Smooth muscle cell (in vitro differentiated cells): ENCODE results near the gene FBXL16. TPM values are rescaled to one million over a fixed set of nuclear protein-coding genes. Genes with fewer than 3 reads are reported as not detected.

Experiments
- DNase-seq: peaks from one replicate; lab custom pipeline; 2025; ENCODE audit not compliant: unreplicated experiment; lab: John Stamatoyannopoulos, UW
- H2AFZ ChIP-seq: fragments of 200-600 bp; sonication (generic); 2 replicates; pipeline ENCODE4 v1.6.0; 2016; ENCODE audit warnings: antibody characterized with exemption, low read depth, mild to moderate bottlenecking
- H3F3A ChIP-seq: fragments of 200-600 bp; sonication (generic); 2 replicates; pipeline ENCODE4 v1.6.0; 2017; ENCODE audit warnings: antibody characterized with exemption, low read depth
- H3K27ac ChIP-seq: fragments of 200-600 bp; sonication (generic); 2 replicates; pipeline ENCODE4 v1.5.1; 2016; ENCODE audit warnings: low read depth, mild to moderate bottlenecking
- H3K27me3 ChIP-seq: fragments of 200-600 bp; sonication (generic); 2 replicates; pipeline ENCODE4 v1.6.1; 2016; ENCODE audit warnings: low read depth, mild to moderate bottlenecking
- H3K36me3 ChIP-seq: fragments of 200-600 bp; sonication (generic); 2 replicates; pipeline ENCODE4 v1.5.1; 2016; ENCODE audit warnings: low read depth
- H3K4me1 ChIP-seq: fragments of 200-600 bp; sonication (generic); 2 replicates; pipeline ENCODE4 v1.5.1; 2016; ENCODE audit warnings: low read depth
- H3K4me2 ChIP-seq: fragments of 200-600 bp; sonication (generic); 2 replicates; pipeline ENCODE4 v1.6.0; 2016; ENCODE audit warnings: mild to moderate bottlenecking
- H3K4me3 ChIP-seq: fragments of 200-600 bp; sonication (generic); 2 replicates; pipeline ENCODE4 v1.5.1; 2016; ENCODE audit warnings: mild to moderate bottlenecking
- H3K79me2 ChIP-seq: fragments of 200-600 bp; sonication (generic); 2 replicates; pipeline ENCODE4 v1.6.0; 2016; ENCODE audit warnings: low read depth, mild to moderate bottlenecking
- H3K9ac ChIP-seq: fragments of 200-600 bp; sonication (generic); 2 replicates; pipeline ENCODE4 v1.6.0; 2016; ENCODE audit warnings: low read depth
- H3K9me3 ChIP-seq: fragments of 200-600 bp; sonication (generic); replicated peaks from 2 replicates; pipeline ENCODE4 v1.5.1; 2016; ENCODE audit warnings: low read depth
- H4K20me1 ChIP-seq: fragments of 200-600 bp; sonication (generic); 2 replicates; pipeline ENCODE4 v1.6.0; 2016; ENCODE audit warnings: low read depth
- WGBS: methylation state at CpG from one replicate; pipeline ENCODE4 v1.1.7; 2016; ENCODE audit warnings: low lambda C conversion rate; 5-methylcytosine and 5-hydroxymethylcytosine counted together
- polyA plus RNA-seq: library from polyadenylated mRNA; unstranded; fragments of >200 nt; fragmentation: Nextera tagmentation; extraction: Ambion mirVana; gene quantifications from 2 replicates; pipeline ENCODE4 v1.2.1, GENCODE V29; 2016
- total RNA-seq: library from RNA; depleted of rRNA; stranded (reverse); fragments of >200 nt; gene quantifications from 2 replicates; pipeline ENCODE4 v1.2.3, GENCODE V29; 2014
- TF ChIP-seq, protein P1 (sequence below): fragments of 200-600 bp; sonication (generic); IDR thresholded peaks from 2 replicates; pipeline ENCODE4 v1.5.1; 2017; ENCODE audit warnings: borderline replicate concordance, mild to moderate bottlenecking, antibody characterized with exemption; ENCODE audit not compliant: insufficient read depth, poor library complexity, severe bottlenecking

The FBXL16 gene
- total and polyA plus RNA-seq, 2 experiments from 2014 or later = 0.17 to 0.76 TPM

DNA sequence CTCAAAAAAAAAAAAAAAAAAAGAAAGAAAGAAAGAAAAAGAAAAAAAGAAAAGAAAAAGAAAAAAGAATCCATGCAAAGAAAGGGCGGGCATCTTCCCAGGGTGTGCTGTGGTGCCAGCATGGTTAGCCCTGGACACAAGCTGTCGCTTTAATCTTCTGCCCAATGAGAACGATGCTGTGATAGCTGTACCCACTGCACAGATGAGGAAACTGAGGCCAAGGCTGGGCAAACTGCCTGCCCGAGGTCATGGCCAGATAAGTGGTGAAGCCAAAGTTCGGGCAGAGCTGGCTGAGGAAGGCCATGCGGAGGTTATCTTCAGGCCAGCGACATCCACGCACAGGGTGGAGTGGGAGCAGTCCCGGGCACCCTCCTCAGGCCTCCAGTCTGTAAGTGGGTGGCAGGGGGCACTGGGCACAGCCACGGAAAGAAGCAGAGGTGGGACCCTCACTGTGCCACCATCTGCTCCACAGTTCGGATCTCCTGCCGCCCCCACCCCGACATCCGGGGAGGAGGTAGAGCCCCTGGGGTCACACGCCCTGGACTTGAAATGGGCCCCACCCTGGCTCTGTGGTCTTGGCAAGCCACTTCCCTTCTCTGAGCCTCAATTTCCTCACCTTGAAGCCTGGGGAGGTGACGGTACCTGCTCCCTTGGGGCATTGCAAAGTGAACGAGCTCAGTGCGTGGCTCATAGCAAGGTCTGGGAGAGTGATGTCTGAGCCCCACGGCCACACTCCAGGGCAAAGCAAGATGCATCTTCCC lies 6.5 kb downstream of the FBXL16 start:
- Histone ChIP-seq H3F3A (no peaks in the 10 kb centered on the region), H3K79me2 (no peaks in the 10 kb centered on the region), H3K36me3 (no peaks in the 10 kb centered on the region), H2AFZ (no peak overlapping the region), H3K4me2 (no peak overlapping the region), H3K9me3 (no peaks in the 10 kb centered on the region), H3K4me3 (no peak overlapping the region), H3K4me1 (peaks cover 6% of the 10 kb centered on the region), H4K20me1 (peaks cover 7% of the 10 kb centered on the region), H3K9ac (no peak overlapping the region), H3K27me3 (peaks cover 88% of the 10 kb centered on the region), H3K27ac (no peak overlapping the region)
- WGBS = 86% methylated on average over 19 of the region's 19 CpGs
- TF ChIP-seq, protein P1, sequence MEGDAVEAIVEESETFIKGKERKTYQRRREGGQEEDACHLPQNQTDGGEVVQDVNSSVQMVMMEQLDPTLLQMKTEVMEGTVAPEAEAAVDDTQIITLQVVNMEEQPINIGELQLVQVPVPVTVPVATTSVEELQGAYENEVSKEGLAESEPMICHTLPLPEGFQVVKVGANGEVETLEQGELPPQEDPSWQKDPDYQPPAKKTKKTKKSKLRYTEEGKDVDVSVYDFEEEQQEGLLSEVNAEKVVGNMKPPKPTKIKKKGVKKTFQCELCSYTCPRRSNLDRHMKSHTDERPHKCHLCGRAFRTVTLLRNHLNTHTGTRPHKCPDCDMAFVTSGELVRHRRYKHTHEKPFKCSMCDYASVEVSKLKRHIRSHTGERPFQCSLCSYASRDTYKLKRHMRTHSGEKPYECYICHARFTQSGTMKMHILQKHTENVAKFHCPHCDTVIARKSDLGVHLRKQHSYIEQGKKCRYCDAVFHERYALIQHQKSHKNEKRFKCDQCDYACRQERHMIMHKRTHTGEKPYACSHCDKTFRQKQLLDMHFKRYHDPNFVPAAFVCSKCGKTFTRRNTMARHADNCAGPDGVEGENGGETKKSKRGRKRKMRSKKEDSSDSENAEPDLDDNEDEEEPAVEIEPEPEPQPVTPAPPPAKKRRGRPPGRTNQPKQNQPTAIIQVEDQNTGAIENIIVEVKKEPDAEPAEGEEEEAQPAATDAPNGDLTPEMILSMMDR = no peak
- no peak for DNase-seq

DNA sequence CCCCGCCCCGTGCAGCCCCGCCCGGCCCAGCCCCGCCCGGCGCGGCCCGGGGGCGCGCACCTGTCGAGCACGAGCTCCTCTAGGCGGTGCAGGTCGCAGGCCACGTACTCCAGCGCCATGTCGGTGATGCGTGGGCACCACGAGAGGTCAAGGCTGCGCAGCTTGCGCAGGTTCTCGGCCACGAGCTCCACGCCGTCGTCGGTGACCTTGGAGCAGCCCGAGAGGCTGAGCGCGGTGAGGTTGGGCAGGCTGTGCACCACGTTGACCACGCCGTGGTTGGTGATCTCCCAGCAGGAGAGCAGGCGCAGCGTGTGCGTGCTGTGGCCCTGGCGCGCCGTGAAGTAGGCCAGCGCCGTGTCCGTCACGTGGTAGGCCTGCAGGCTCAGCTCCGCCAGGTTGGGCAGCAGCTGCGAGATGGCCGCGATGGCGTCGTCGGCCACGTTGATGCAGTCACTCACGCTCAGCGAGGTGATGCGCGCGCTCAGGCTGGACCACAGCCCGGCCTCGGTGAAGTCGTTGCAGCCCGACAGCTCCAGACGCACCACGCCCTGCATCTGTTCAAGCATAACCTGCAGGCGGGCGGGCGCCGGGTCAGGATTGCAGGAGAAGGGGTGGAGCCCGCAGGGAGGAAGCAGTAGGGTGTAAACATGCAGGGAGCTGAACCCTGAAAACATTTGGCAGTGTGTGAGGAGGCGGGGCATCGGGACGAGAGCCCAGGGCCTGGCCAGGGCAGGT lies 10.1 kb downstream of the FBXL16 start:
- Histone ChIP-seq H3K9ac (no peak overlapping the region), H3K4me3 (no peak overlapping the region), H3K4me2 (peak overlapping the region; percentile 31), H2AFZ (no peak overlapping the region), H3K27me3 (peaks cover 83% of the 10 kb centered on the region), H3K36me3 (no peaks in the 10 kb centered on the region), H3K27ac (no peak overlapping the region), H3K79me2 (no peaks in the 10 kb centered on the region), H3K9me3 (no peaks in the 10 kb centered on the region), H3F3A (no peaks in the 10 kb centered on the region), H4K20me1 (no peaks in the 10 kb centered on the region), H3K4me1 (peaks cover 6% of the 10 kb centered on the region)
- DNase-seq = no peak
- WGBS = 15% methylated on average over 60 of the region's 71 CpGs
- TF ChIP-seq, protein P1 = no peak

DNA sequence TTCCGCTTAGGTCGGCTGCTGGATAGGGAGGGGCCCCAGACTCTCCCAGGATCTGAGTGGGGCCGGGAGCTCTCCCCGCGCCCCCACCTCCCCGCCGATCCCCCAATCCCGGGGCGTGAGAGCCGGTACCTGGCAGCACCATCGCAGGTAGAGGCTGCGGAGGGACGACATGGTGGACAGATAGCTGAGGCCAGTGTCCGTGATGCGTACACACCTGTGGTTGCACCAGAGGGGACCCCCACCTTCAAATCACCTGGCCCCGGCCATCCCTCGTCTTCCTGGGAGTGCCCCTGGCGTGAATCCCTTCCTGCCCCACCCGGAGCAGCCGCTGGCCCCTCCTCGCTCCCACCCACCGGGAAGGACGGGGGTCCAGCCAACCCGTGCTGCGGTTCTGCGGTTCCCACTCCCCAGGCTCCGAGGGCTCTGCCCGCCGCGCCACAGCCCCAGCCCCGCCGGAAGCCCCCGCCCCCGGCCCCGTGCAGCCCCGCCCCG lies 10.7 kb downstream of the FBXL16 start:
- peaks cover under 1% of the 10 kb centered on the region for H3K79me2 ChIP-seq
- no peak overlapping the region for H3K4me3 ChIP-seq
- no peak overlapping the region for H3K4me2 ChIP-seq
- no peak overlapping the region for H3K27ac ChIP-seq
- 2% methylated on average over 25 of the region's 37 CpGs for WGBS
- no peaks in the 10 kb centered on the region for H3F3A ChIP-seq
- H3K9ac ChIP-seq = no peak overlapping the region
- H3K4me1 ChIP-seq = peaks cover 6% of the 10 kb centered on the region
- no peak overlapping the region for H2AFZ ChIP-seq
- no peaks in the 10 kb centered on the region for H3K36me3 ChIP-seq
- no peaks in the 10 kb centered on the region for H4K20me1 ChIP-seq
- TF ChIP-seq, protein P1 = no peak
- DNase-seq = no peak
- peaks cover 77% of the 10 kb centered on the region for H3K27me3 ChIP-seq
- no peaks in the 10 kb centered on the region for H3K9me3 ChIP-seq
